Measurements from ENCODE around the gene EXOSC2.

DNA sequence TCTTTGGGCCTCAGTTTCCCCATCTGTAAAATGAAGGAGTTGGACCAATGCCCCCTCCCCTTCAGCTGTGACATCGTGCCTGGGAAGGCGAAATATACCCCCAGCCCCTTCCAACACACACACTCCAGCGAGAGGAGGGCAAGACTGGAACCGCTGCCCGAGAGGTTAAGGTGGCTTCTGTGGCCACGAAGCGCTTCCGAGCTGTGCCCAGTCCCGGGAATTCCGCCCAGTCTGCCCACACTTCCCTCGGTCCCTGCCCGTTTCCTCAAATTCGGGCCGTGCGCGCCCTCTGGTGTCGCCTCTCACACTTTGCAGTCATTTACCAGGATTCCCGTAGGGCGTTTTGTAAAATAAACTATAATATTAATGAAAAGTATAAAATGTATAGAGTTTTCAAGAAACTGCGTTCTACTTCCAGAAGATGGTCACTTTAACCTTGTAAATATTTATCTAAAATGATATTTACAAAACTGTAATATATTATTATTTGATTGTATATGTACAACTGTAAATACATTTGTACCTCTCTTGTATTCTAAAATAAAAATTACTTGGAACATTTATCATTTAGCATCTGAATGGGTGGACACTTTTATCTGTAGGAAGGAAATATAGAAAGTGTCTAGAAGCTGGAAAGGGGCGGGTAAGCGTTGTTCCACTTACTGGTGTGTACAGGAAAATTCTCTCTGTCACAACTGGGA, 11.0 kb upstream of the EXOSC2 start:
- TF ChIP-seq POLR2A (IDR thresholded peaks at IDR 0.05) (no peak), CTCF (IDR thresholded peaks at IDR 0.05) (peak; percentile 72 to 94 (median 82))
